Prostate gland (tissue), 2 donors: ENCODE measurements around the gene LENG9.
A peak's percentile ranks its signal among the peaks of the same experiment; 100 is the strongest.

Experiments
- POLR2A ChIP-seq: fragments of 450-650 bp; IDR thresholded peaks from one replicate; pipeline ENCODE4 v1.6.1; 2016; ENCODE audit warnings: antibody characterized with exemption, mild to moderate bottlenecking
- POLR2AphosphoS5 ChIP-seq: sonication (generic); formaldehyde crosslinking; IDR thresholded peaks from one replicate; pipeline ENCODE4 v1.6.1; 2017; ENCODE audit warnings: antibody characterized with exemption
- TF ChIP-seq, protein P1 (sequence below), 4 experiments: fragments of 200-600 bp in 2 of 4; fragments of 450-650 bp in 2 of 4; sonication (generic) in 2 of 4; IDR thresholded peaks; 1 replicate in 3 of 4; 2 replicates in 1 of 4; pipeline ENCODE4 v1.5.1; 2016 to 2019; ENCODE audit warnings: antibody characterized with exemption in 4 of 4, mild to moderate bottlenecking in 2 of 4, moderate library complexity in 2 of 4

DNA sequence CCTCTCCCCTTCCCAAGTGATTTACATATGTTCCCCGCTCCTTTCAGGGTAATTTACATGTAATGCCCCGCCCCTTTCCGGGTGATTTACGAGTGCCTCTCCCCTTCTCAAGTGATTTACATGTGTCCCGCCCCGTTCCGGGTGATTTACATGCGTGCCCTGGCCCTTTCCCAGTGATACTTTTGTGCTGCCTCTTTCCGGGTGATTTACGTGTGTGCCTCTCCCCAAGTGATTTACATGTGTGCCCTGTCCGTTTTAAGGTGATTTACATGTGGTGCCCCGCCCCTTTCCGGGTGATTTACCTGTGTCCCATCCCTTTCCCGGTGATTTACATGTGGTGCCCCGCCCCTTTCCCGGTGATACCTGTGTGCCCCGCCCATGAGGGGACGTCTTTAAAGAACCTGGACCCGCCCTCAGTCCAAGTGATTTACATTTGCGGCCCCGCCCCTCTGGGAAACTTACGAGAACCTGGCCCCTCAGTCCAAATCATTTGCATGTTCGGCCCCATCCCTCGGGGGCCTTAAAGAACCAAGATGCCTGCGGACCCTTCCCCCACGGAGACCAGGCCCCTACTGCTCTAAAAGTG, 559 bp upstream of the LENG9 start:
- TF ChIP-seq POLR2A, result no peak
- TF ChIP-seq, protein P1, sequence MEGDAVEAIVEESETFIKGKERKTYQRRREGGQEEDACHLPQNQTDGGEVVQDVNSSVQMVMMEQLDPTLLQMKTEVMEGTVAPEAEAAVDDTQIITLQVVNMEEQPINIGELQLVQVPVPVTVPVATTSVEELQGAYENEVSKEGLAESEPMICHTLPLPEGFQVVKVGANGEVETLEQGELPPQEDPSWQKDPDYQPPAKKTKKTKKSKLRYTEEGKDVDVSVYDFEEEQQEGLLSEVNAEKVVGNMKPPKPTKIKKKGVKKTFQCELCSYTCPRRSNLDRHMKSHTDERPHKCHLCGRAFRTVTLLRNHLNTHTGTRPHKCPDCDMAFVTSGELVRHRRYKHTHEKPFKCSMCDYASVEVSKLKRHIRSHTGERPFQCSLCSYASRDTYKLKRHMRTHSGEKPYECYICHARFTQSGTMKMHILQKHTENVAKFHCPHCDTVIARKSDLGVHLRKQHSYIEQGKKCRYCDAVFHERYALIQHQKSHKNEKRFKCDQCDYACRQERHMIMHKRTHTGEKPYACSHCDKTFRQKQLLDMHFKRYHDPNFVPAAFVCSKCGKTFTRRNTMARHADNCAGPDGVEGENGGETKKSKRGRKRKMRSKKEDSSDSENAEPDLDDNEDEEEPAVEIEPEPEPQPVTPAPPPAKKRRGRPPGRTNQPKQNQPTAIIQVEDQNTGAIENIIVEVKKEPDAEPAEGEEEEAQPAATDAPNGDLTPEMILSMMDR (IDR thresholded peaks at IDR 0.05), result no peak
- peak; percentile 25 for TF ChIP-seq POLR2AphosphoS5
